Astrocyte (in vitro differentiated cells and primary cell): Measurements from ENCODE around the gene DPCD. TPM values are rescaled to one million over a fixed set of nuclear protein-coding genes. Genes with fewer than 3 reads are reported as not detected.

Experiments used
- DNase-seq: peaks from one replicate; pipeline ENCODE4 v3.0.0-alpha.2; 2010; ENCODE audit warnings: low read depth
- FAIRE-seq: peaks from 2 replicates; lab custom pipeline; 2011; peaks lifted over from hg19 to GRCh38; lab: Jason Lieb, UNC
- H2AFZ ChIP-seq: 2 replicates; pipeline ENCODE4 v1.6.0; 2012; ENCODE audit warnings: low read depth, low read length, inconsistent platforms
- H3K27ac ChIP-seq: 2 replicates; pipeline ENCODE4 v1.5.1; 2011; ENCODE audit warnings: low read depth, low read length, inconsistent platforms
- H3K27me3 ChIP-seq: 2 replicates; pipeline ENCODE4 v1.6.0; 2011; ENCODE audit warnings: low read length, inconsistent platforms; ENCODE audit not compliant: insufficient read depth
- H3K36me3 ChIP-seq: 2 replicates; pipeline ENCODE4 v1.5.1; 2011; ENCODE audit warnings: low read length, inconsistent platforms; ENCODE audit not compliant: insufficient read depth
- H3K4me1 ChIP-seq: 2 replicates; pipeline ENCODE4 v1.5.1; 2011; ENCODE audit warnings: low read length, inconsistent platforms; ENCODE audit not compliant: insufficient read depth
- H3K4me2 ChIP-seq: 2 replicates; pipeline ENCODE4 v1.6.0; 2012; ENCODE audit warnings: low read length, inconsistent platforms
- H3K4me3 ChIP-seq: 2 replicates; pipeline ENCODE4 v1.5.1; 2011; ENCODE audit warnings: low read depth, mild to moderate bottlenecking, low read length, inconsistent platforms; ENCODE audit not compliant: insufficient read depth
- H3K79me2 ChIP-seq: 2 replicates; pipeline ENCODE4 v1.6.0; 2012; ENCODE audit warnings: mild to moderate bottlenecking, low read length, inconsistent platforms; ENCODE audit not compliant: insufficient read depth
- H3K9ac ChIP-seq: 2 replicates; pipeline ENCODE4 v1.6.0; 2012; ENCODE audit warnings: mild to moderate bottlenecking, low read length, inconsistent platforms
- H3K9me3 ChIP-seq: 2 replicates; pipeline ENCODE4 v1.5.1; 2012; ENCODE audit warnings: low read depth, mild to moderate bottlenecking, low read length, inconsistent platforms; ENCODE audit not compliant: insufficient read depth
- H4K20me1 ChIP-seq: 2 replicates; pipeline ENCODE4 v1.6.0; 2012; ENCODE audit warnings: low read length, inconsistent platforms; ENCODE audit not compliant: insufficient read depth
- H3K27ac Mint-ChIP-seq: one replicate; pipeline ENCODE4 v1.8.0; 2021; ENCODE audit warnings: mild to moderate bottlenecking, mixed read lengths; ENCODE audit not compliant: unreplicated experiment
- H3K27me3 Mint-ChIP-seq: one replicate; pipeline ENCODE4 v1.8.0; 2021; ENCODE audit warnings: low read depth, mixed read lengths; ENCODE audit not compliant: unreplicated experiment
- H3K36me3 Mint-ChIP-seq: one replicate; pipeline ENCODE4 v1.8.0; 2021; ENCODE audit warnings: low read depth, mixed read lengths; ENCODE audit not compliant: unreplicated experiment
- H3K4me1 Mint-ChIP-seq: one replicate; pipeline ENCODE4 v1.8.0; 2021; ENCODE audit warnings: low read depth, mixed read lengths; ENCODE audit not compliant: unreplicated experiment
- H3K4me3 Mint-ChIP-seq: one replicate; pipeline ENCODE4 v1.8.0; 2021; ENCODE audit warnings: mild to moderate bottlenecking, moderate library complexity, mixed read lengths; ENCODE audit not compliant: unreplicated experiment
- H3K9me3 Mint-ChIP-seq: one replicate; pipeline ENCODE4 v1.8.0; 2021; ENCODE audit warnings: mild to moderate bottlenecking, mixed read lengths; ENCODE audit not compliant: unreplicated experiment
- EZH2 ChIP-seq: IDR thresholded peaks from 2 replicates; pipeline ENCODE4 v1.6.1; 2012; ENCODE audit warnings: mild to moderate bottlenecking, low read length, inconsistent platforms; ENCODE audit not compliant: insufficient read depth
- total RNA-seq: library from RNA; stranded (reverse); gene quantifications from 2 replicates; pipeline ENCODE4 v1.2.1, GENCODE V29; 2021
- TF ChIP-seq, protein P1 (sequence below): IDR thresholded peaks from 2 replicates; pipeline ENCODE4 v1.5.1; 2011; ENCODE audit warnings: low read depth, mild to moderate bottlenecking, inconsistent platforms, low read length, moderate library complexity; ENCODE audit not compliant: insufficient read depth

The DPCD gene
- total RNA-seq, 1 donor from 2014 or later, result 39.4 TPM

DNA sequence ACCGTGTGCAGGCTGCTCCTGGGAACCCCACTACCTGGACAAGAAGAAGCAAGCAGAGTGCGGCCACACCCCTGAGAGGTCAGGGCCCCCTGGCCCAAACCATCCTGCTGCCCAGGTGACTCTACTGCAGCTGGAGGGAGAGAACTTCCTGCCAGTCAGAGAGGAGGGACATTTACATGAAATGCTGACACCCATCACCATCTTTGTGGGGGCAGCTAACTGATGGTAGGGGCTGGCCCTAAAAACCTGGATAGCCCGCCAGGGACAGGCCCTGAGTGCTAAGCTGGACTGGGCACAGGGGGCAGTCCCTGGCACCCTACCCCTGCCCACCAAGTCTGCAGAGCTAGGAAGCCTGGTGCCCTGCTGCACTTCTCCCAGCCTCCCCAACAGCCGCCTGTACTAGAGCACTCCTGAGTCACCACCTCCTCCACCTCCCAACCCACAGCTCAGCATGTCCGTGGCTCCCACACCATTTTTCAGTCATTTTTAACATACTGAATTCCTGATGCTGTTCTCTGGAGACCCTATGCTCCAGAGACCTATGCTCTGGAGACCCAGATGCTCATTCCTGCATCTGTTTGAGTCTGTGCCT, 27.5 kb downstream of the DPCD start:
- peaks cover 14% of the 10 kb centered on the region for H4K20me1 ChIP-seq
- H3K9ac ChIP-seq, result no peak overlapping the region
- no peak overlapping the region for H3K27ac Mint-ChIP-seq
- no peaks in the 10 kb centered on the region for H3K27me3 ChIP-seq
- no peak overlapping the region for H3K4me3 Mint-ChIP-seq
- H3K9me3 ChIP-seq, result no peaks in the 10 kb centered on the region
- FAIRE-seq, result no peak
- no peak for TF ChIP-seq EZH2
- TF ChIP-seq, protein P1, sequence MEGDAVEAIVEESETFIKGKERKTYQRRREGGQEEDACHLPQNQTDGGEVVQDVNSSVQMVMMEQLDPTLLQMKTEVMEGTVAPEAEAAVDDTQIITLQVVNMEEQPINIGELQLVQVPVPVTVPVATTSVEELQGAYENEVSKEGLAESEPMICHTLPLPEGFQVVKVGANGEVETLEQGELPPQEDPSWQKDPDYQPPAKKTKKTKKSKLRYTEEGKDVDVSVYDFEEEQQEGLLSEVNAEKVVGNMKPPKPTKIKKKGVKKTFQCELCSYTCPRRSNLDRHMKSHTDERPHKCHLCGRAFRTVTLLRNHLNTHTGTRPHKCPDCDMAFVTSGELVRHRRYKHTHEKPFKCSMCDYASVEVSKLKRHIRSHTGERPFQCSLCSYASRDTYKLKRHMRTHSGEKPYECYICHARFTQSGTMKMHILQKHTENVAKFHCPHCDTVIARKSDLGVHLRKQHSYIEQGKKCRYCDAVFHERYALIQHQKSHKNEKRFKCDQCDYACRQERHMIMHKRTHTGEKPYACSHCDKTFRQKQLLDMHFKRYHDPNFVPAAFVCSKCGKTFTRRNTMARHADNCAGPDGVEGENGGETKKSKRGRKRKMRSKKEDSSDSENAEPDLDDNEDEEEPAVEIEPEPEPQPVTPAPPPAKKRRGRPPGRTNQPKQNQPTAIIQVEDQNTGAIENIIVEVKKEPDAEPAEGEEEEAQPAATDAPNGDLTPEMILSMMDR, result no peak
- peaks cover 25% of the 10 kb centered on the region for H3K36me3 Mint-ChIP-seq
- H3K4me2 ChIP-seq, result no peak overlapping the region
- no peaks in the 10 kb centered on the region for H3K4me1 ChIP-seq
- H3K9me3 Mint-ChIP-seq, result no peaks in the 10 kb centered on the region
- DNase-seq, result no peak
- no peaks in the 10 kb centered on the region for H3K27me3 Mint-ChIP-seq
- no peaks in the 10 kb centered on the region for H3K36me3 ChIP-seq
- no peak overlapping the region for H3K4me3 ChIP-seq
- peaks cover 7% of the 10 kb centered on the region for H3K4me1 Mint-ChIP-seq
- H3K27ac ChIP-seq, result no peak overlapping the region
- no peak overlapping the region for H2AFZ ChIP-seq
- no peaks in the 10 kb centered on the region for H3K79me2 ChIP-seq

DNA sequence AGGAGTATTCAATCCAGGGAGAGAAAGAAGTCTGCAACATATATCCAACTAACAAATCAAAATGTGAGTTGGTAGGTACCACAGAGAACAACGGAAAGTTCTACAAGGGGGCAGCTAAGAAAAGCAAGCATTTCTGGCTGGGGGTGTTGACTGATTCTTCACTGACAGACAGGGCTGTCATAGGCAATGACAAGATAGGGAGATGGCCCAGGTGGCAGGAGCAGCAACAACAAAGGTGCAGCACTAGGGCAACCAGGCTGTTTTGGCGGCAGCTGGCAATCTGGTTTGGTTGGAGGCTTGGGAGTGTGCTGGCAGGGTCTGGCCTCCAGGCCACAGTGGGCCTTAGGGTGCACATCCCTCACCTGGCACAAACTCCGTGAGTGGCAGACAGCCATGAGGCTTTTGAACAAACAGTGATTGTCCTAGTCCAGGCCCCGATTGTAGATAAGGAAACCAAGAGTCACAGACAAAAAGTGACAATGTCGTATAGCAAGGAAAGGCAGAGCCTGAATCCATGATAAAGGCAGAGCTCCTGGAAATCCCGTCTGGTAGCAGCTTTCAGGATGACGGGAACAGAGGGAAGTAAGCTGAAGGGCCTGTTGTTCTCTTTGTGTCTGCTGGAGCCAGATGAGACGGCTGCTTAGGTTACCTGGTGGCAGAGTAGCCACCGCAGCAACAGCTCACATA, 28.4 kb downstream of the DPCD start:
- DNase-seq (no peak), FAIRE-seq (no peak)
- H3K9me3 Mint-ChIP-seq, result no peaks in the 10 kb centered on the region
- H3K4me3 Mint-ChIP-seq, result no peak overlapping the region
- no peaks in the 10 kb centered on the region for H3K36me3 ChIP-seq
- H3K4me2 ChIP-seq, result no peak overlapping the region
- peaks cover 27% of the 10 kb centered on the region for H3K36me3 Mint-ChIP-seq
- H3K4me3 ChIP-seq, result no peak overlapping the region
- TF ChIP-seq, protein P1, result no peak
- TF ChIP-seq EZH2, result no peak
- no peak overlapping the region for H3K27ac ChIP-seq
- H3K27me3 Mint-ChIP-seq, result no peaks in the 10 kb centered on the region
- no peaks in the 10 kb centered on the region for H3K79me2 ChIP-seq
- no peak overlapping the region for H3K9ac ChIP-seq
- no peaks in the 10 kb centered on the region for H3K27me3 ChIP-seq
- peaks cover 14% of the 10 kb centered on the region for H4K20me1 ChIP-seq
- H3K4me1 ChIP-seq, result no peaks in the 10 kb centered on the region
- no peak overlapping the region for H3K27ac Mint-ChIP-seq
- H3K4me1 Mint-ChIP-seq, result peaks cover 5% of the 10 kb centered on the region
- no peaks in the 10 kb centered on the region for H3K9me3 ChIP-seq
- H2AFZ ChIP-seq, result no peak overlapping the region
